ENCODE data around the gene CCDC116.

Gene CCDC116

GRCh38 chr22:21680830-21681565 is 48.4 kb downstream of the CCDC116 start:
- no peak overlapping the region for H3K4me3 ChIP-seq (ENCODE audit: low read length)
- no peak overlapping the region for H3K27ac ChIP-seq (ENCODE audit: low read length)
- H3K4me1 ChIP-seq (ENCODE audit: low read length): no peaks in the 10 kb centered on the region
- no peaks in the 10 kb centered on the region for H3K27me3 ChIP-seq (ENCODE audit: low read depth, low read length)
- no peaks in the 10 kb centered on the region for H3K79me2 ChIP-seq (ENCODE audit: low read length)
- no peak for TF ChIP-seq CTCF (IDR thresholded peaks at IDR 0.05; ENCODE audit: low read depth, low read length)
- no peak for TF ChIP-seq EZH2phosphoT487 (IDR thresholded peaks at IDR 0.05; ENCODE audit: low read depth)
- H2AFZ ChIP-seq (ENCODE audit: low read depth, low read length): no peak overlapping the region
- H3K36me3 ChIP-seq (replicated peaks; ENCODE audit: low read depth, low read length): peaks cover 22% of the 10 kb centered on the region
- H4K20me1 ChIP-seq (ENCODE audit: insufficient read depth, low read length): no peaks in the 10 kb centered on the region
- no peaks in the 10 kb centered on the region for H3K9me3 ChIP-seq (ENCODE audit: insufficient read depth, low read length)
- no peak overlapping the region for H3K4me2 ChIP-seq (ENCODE audit: low read length)
- H3K9ac ChIP-seq (ENCODE audit: low read length): no peak overlapping the region

- H3K79me2 ChIP-seq (ENCODE audit: low read length): no peaks in the 10 kb centered on the region
Measured at GRCh38 chr22:21681566-21682370, 49.2 kb downstream of the CCDC116 start.

GRCh38 chr22:21682385-21683175 is 50.0 kb downstream of the CCDC116 start:
- no peak overlapping the region for H3K27ac ChIP-seq (ENCODE audit: low read length)
- H4K20me1 ChIP-seq (ENCODE audit: insufficient read depth, low read length): no peaks in the 10 kb centered on the region
- no peaks in the 10 kb centered on the region for H3K9me3 ChIP-seq (ENCODE audit: insufficient read depth, low read length)
- no peak overlapping the region for H3K4me2 ChIP-seq (ENCODE audit: low read length)
- H3K27me3 ChIP-seq (ENCODE audit: low read depth, low read length): no peaks in the 10 kb centered on the region
- no peaks in the 10 kb centered on the region for H3K79me2 ChIP-seq (ENCODE audit: low read length)
- no peaks in the 10 kb centered on the region for H3K4me1 ChIP-seq (ENCODE audit: low read length)
- peaks cover 26% of the 10 kb centered on the region for H3K36me3 ChIP-seq (replicated peaks; ENCODE audit: low read depth, low read length)
- no peak overlapping the region for H3K9ac ChIP-seq (ENCODE audit: low read length)
- TF ChIP-seq CTCF (IDR thresholded peaks at IDR 0.05; ENCODE audit: low read depth, low read length) (no peak), EZH2phosphoT487 (IDR thresholded peaks at IDR 0.05; ENCODE audit: low read depth) (no peak)
- H2AFZ ChIP-seq (ENCODE audit: low read depth, low read length): no peak overlapping the region
- H3K4me3 ChIP-seq (ENCODE audit: low read length): no peak overlapping the region

More at GRCh38 chr22:21681566-21682370, 49.2 kb downstream of the CCDC116 start:
- Histone ChIP-seq H2AFZ (ENCODE audit: low read depth, low read length) (no peak overlapping the region), H3K27me3 (ENCODE audit: low read depth, low read length) (no peaks in the 10 kb centered on the region), H4K20me1 (ENCODE audit: insufficient read depth, low read length) (no peaks in the 10 kb centered on the region), H3K36me3 (replicated peaks; ENCODE audit: low read depth, low read length) (peaks cover 24% of the 10 kb centered on the region), H3K4me1 (ENCODE audit: low read length) (no peaks in the 10 kb centered on the region), H3K4me2 (ENCODE audit: low read length) (no peak overlapping the region), H3K9me3 (ENCODE audit: insufficient read depth, low read length) (no peaks in the 10 kb centered on the region), H3K4me3 (ENCODE audit: low read length) (no peak overlapping the region), H3K9ac (ENCODE audit: low read length) (no peak overlapping the region), H3K27ac (ENCODE audit: low read length) (no peak overlapping the region)
- TF ChIP-seq CTCF (IDR thresholded peaks at IDR 0.05; ENCODE audit: low read depth, low read length) (no peak), EZH2phosphoT487 (IDR thresholded peaks at IDR 0.05; ENCODE audit: low read depth) (no peak)
